Fibroblast of villous mesenchyme (primary cell): Measurements from ENCODE around the gene NME9. TPM values are rescaled to one million over a fixed set of nuclear protein-coding genes. Genes with fewer than 3 reads are reported as not detected.
A peak's percentile ranks its signal among the peaks of the same experiment; 100 is the strongest.

Experiments used
- DNase-seq: peaks from one replicate; pipeline ENCODE4 v3.0.0-alpha.2; 2010; ENCODE audit warnings: low read depth
- H3K4me3 ChIP-seq: 2 replicates; pipeline ENCODE4 v1.5.1; 2011; ENCODE audit warnings: low read depth, mild to moderate bottlenecking, low read length
- CTCF ChIP-seq: IDR thresholded peaks from 2 replicates; pipeline ENCODE4 v1.5.1; 2012; ENCODE audit warnings: low read depth, mild to moderate bottlenecking, low read length; ENCODE audit not compliant: insufficient read depth
- total RNA-seq: library from RNA; depleted of rRNA; stranded (reverse); fragments of >200 nt; gene quantifications from 2 replicates; pipeline ENCODE4 v1.2.3, GENCODE V29; 2012

NME9 gene
- total RNA-seq, 1 donor, result under 0.01 TPM

- no peak overlapping the region for H3K4me3 ChIP-seq
- TF ChIP-seq CTCF, result no peak
- DNase-seq, result no peak
Measured at GRCh38 chr3:138355071-138355470, 25.4 kb upstream of the NME9 start.

DNA sequence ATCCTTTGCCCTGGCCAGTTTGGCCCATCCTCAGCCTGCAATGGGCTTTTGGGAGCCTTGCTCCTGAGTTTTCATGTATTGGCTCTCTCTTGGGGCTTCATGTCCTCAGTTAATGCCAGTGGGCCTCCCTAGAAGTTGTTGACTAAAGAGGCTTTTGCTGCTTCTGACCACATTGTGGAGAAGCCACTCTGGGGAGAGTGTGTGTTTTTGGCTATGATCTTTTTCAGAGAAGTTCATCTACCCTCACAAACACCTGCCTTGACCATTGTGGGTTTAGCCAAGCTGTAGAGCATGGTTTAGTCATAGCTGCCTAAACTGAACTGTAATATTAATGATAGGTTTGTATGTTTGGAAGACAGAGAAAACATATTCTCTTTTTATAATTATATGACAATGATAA, 24.7 kb upstream of the NME9 start:
- no peak for DNase-seq
- TF ChIP-seq CTCF, result no peak

DNA sequence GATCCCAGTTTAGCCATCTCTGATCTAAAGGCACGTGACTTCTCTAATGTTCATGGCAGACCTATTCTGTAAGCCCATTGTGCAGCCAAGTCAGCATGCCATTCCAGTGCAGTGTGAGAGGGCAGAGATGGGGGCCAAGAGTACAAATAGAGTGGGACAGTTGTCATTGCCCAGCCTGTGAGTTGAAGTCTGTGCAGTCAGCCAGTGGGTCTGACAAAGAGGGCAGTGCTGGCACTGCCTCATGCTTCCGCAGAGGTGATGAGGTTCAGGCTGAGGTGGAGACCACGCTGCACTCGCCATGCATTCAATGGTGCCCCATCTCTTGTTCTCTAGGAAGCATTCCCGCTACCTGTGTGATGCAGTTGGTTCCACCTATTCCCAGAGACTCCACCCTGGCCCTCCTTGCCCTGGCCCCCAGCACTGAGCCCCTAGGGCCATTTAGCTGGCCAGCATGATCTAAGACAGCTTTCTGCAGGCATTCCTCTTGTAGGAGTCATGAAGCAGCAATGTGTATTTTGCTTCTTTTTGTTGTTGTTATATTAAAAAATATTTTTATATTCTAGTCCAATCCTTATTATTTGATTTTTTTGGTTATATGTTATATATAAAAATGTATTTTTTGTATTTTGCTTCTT, 22.4 kb upstream of the NME9 start:
- H3K4me3 ChIP-seq, result no peak overlapping the region
- TF ChIP-seq CTCF, result no peak
- DNase-seq, result no peak

More for the DNA sequence above, 24.7 kb upstream of the NME9 start:
- no peak overlapping the region for H3K4me3 ChIP-seq

- no peak for DNase-seq
- TF ChIP-seq CTCF, result no peak
- H3K4me3 ChIP-seq, result no peak overlapping the region
Measured at GRCh38 chr3:138351151-138351550, 21.5 kb upstream of the NME9 start.

- DNase-seq, result peak; percentile 43
- no peak for TF ChIP-seq CTCF
- H3K4me3 ChIP-seq, result peak overlapping the region; percentile 5
Measured at GRCh38 chr3:138349926-138350665, 20.4 kb upstream of the NME9 start.

DNA sequence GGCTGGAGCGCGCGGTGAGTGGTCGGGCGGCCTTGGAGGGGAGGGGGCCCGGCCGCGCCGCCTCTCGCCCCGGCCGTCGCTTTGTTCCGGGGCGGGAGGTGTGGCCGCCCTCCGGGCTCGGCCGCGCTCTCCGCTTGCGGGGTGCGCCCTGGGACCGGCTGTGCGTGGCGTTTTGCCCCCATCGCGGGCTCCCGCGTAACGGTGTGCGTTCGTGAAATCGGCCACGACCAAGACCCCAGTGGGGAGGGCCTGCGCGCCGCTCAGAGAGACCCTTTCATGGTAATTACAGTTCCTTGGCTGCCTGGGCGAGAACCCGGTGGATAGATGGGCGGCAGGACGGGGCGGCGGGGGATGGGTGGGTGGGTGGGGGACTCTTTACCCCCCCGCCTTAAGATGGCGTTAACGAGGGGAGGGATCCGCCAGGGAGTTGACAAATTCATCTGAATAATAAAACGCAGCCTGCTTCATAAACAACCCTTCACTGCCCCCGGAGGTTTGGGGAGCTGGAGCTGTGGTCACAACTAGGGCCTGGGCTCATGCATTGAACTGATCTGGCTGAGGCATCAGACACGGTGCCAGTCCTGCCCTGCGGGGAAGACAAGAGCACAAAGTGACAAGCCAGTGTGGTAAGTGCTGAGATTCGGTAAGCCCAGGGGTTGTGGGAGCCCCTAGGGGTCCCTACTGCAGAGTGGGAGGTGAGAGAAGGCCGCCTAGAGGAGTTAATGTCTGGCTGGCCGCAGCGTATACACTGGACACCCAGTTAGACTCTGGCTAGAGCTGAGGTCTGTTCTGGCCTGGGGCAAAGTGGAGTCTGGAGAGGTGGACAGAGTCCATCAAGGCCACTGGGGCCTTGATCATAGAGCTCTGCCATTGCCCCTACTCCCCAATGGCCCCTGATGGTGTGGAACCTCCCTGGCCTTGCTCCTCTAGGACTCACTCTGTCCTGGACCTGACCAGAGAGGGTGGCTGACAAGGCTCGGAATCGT, 19.4 kb upstream of the NME9 start:
- TF ChIP-seq CTCF, result no peak
- H3K4me3 ChIP-seq, result peak overlapping the region; percentile 75
- peak; percentile 14 for DNase-seq
